A549 treated with AZD2906 at 1 μM for 4 hours (cell line): Measurements from ENCODE around the gene CSH2. TPM values are rescaled to one million over a fixed set of nuclear protein-coding genes. Genes with fewer than 3 reads are reported as not detected.

Experiments used
- total RNA-seq: library from RNA; stranded (reverse); fragments of 200-300 nt; extraction: Qiagen RNA extraction; gene quantifications from 5 replicates; pipeline ENCODE4 v1.2.3, GENCODE V29; 2022

CSH2 gene
- total RNA-seq = not detected in 5 replicates

GRCh38 chr17:63873577-63873976, at the start of gene CSH2:
Gene CSH2 (minus strand): TSS chr17:63873677. CDS start chr17:63873614, 63 bp downstream.

DNA sequence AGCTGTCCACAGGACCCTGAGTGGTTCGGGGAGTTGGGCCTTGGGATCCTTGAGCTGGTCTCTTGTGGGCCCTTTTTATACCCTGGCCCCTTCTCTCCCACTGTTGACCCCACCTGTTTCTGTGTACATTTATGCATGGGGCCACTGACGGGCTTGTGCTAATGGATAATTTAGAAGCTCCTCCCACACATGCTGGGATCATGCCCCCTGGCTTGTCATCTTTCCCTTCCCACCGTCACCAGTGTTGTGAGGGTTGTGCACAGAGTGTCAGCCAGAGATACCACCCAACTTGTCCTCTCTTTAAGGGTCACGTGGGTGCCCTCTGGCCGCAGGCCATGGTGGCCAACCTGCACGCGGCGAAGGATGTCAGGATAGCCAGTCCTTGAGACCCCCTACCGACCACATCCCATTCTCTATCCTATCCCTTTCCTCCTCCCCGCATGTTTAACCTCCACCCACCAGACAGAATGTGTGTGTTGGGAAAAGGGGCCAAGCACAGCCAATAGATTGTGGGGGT, 45.4 kb upstream of the CSH2 start, which contains the start of gene GH1:
GH1 (minus strand) TSS at position 51 of the 517 bp plus-strand sequence. CDS start 63 bp downstream, outside the sequence.

GRCh38 chr17:63911041-63911635, 37.7 kb upstream of the CSH2 start, which contains the start of gene CSHL1:
Gene CSHL1 (minus strand): TSS chr17:63911258. CDS start chr17:63911196, 62 bp downstream.

DNA sequence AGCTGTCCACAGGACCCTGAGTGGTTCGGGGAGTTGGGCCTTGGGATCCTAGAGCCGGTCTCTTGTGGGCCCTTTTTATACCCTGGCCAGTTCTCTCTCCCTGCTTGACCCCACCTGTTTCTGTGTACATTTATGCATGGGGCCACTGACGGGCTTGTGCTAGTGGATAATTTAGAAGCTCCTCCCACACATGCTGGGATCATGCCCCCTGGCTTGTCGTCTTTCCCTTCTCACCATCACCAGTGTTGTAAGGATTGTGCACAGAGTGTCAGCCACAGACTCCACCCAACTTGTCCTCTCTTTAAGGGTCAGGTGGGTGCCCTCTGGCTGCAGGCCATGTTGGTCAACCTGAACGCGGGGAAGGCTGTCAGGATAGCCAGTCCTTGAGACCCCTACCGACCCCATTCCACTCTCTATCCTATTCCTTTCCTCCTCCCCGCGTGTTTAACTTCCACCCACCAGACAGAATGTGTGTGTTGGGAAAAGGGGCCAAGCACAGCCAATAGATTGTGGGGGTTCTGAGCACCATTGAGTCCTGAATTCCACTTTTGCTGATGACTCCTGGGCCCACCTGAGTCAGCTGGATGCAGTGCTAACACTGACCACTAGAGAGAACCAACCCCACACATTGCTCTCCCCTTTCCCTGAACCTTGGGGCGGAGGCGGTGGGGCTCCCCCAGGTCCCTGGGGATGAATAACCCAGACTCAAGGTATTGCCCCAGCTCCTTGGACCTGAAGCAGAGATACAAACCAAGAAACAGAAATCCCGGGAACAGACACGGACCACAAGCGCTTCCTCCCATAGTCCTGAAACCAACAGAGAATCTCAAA, 23.3 kb upstream of the CSH2 start, which contains the start of gene CSH1:
CSH1 (minus strand) TSS at position 51 of the 831 bp plus-strand sequence. CDS start 63 bp downstream, outside the sequence.

DNA sequence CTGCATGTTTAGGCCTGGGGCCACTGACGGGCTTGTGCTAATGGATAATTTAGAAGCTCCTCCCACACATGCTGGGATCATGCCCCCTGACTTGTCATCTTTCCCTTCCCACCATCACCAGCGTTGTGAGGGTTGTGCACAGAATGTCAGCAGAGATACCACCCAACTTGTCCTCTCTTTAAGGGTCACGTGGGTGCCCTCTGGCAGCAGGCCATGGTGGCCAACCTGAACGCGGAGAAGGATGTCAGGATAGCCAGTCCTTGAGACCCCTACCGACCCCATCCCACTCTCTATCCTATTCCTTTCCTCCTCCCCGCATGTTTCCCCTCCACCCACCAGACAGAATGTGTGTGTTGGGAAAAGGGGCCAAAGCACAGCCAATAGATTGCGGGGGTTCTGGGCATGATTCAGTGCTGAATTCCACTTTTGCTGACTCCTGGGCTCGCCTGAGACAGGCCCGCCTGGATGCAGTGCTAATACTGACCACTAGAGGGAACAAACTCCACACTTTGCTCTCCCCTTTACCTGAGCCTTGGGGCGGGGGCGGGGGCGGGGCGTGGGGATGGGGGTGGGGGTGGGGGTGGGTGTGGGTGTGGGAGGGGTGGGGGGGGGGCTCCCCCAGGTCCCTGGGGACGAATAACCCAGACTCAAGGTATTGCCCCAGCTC, 8.6 kb upstream of the CSH2 start, which contains the start of gene GH2:
GH2 (minus strand) TSS at position 10 of the 667 bp plus-strand sequence. CDS start 143 bp downstream, outside the sequence.

GRCh38 chr17:63842540-63843386, 30.7 kb downstream of the CSH2 start, which contains the start of gene SMARCD2:
Gene SMARCD2 (minus strand): TSS chr17:63842685. CDS start chr17:63842674, 11 bp downstream.

DNA sequence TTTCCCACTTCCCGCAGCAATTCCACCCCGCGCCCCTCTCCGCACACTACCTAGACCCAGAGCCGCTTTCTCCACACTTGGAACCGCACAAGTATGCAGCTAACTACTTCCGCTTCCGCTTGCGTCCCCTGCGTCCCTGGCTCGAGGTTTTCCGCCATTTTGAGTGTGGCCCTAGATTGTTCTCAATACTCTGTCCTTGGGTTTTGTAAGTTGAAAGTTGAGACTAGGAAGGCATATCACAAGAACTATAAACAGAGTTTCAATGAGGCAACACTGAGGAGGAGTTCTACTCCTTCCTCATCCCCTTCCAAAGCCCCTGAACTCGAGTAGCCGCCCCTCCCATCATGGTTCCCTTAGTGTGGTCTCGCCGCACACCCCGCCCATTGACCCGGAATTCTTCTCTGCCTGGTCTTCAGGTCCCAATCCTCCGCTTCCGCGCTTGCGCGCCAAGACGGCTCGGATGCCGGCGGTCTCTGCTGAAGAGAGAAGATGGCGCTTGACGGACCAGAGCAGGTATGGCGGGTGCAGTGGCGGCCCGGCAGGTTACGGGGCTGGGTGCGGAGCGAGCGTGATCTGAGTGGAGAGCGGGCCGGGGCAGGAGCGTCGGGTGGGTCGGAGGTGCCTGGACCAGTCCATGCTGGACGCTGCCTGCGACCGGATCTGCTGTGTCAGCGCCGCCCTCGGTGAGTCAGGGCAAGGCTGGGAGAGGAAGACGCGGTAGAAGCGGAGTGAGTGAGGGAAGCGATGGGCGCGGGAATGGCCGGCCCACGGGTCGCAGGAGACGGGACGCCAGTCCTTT, 46.3 kb downstream of the CSH2 start, which contains the start of the genes FTSJ3 and PSMC5:
FTSJ3 (minus strand) TSS at position 662 of the 799 bp plus-strand sequence. CDS start 761 bp downstream, outside the sequence.
PSMC5 (plus strand) TSS at position 430 of the 799 bp plus-strand sequence; CDS start at position 490, 60 bp downstream.

Other genes with a start within 250 kb of the CSH2 start
- 7.8 to 13.0 TPM (median 10.6 TPM) in 5 replicates for gene LIMD2, start 173.6 kb downstream of the CSH2 start, total RNA-seq
- gene STRADA, start 131.9 kb downstream of the CSH2 start, total RNA-seq = 23.5 to 26.8 TPM (median 25.5 TPM) in 5 replicates
- 88.4 to 136 TPM (median 94.2 TPM) in 5 replicates for gene CCDC47, start 100.1 kb downstream of the CSH2 start, total RNA-seq
- 88.4 to 107 TPM (median 92.5 TPM) in 5 replicates for gene DDX42, start 99.5 kb downstream of the CSH2 start, total RNA-seq
- gene PSMC5, start 46.2 kb downstream of the CSH2 start, total RNA-seq = 195 to 239 TPM (median 204 TPM) in 5 replicates
- 43.9 to 61.3 TPM (median 52.1 TPM) in 5 replicates for gene FTSJ3, start 46.0 kb downstream of the CSH2 start, total RNA-seq
- 53.1 to 63.3 TPM (median 56.4 TPM) in 5 replicates for gene SMARCD2, start 31.0 kb downstream of the CSH2 start, total RNA-seq
- gene GH2, start 8.3 kb upstream of the CSH2 start, total RNA-seq = not detected in 5 replicates
- gene CSH1, start 22.9 kb upstream of the CSH2 start, total RNA-seq = not detected in 5 replicates
- not detected in 5 replicates for gene CSHL1, start 37.6 kb upstream of the CSH2 start, total RNA-seq
- gene GH1, start 45.2 kb upstream of the CSH2 start, total RNA-seq = not detected in 5 replicates
- 0.07 to 0.08 TPM in 2 of 5 replicates, not detected in the others for gene CD79B, start 58.7 kb upstream of the CSH2 start, total RNA-seq
- 0.02 to 0.13 TPM (median 0.03 TPM) in 5 replicates for gene SCN4A, start 99.2 kb upstream of the CSH2 start, total RNA-seq
- gene PRR29, start 124.7 kb upstream of the CSH2 start, total RNA-seq = 0.44 to 0.74 TPM (median 0.68 TPM) in 5 replicates
- 0.07 to 0.18 TPM (median 0.09 TPM) in 4 of 5 replicates, not detected in the other for gene ICAM2, start 147.0 kb upstream of the CSH2 start, total RNA-seq